HCT116 (cell line): ENCODE results near the gene PRKX. TPM values are rescaled to one million over a fixed set of nuclear protein-coding genes. Genes with fewer than 3 reads are reported as not detected.

Experiments used
- ATAC-seq: fragments of 200-7000 bp; cut with Tn5 transposase; 2 replicates; pipeline ENCODE4 v1.9.1; 2020; ENCODE audit warnings: mild to moderate bottlenecking, moderate library complexity
- BruUV-seq: library from RNA; stranded (reverse); fragments of 400-500 nt; replicated peaks from 2 replicates; lab custom pipeline; 2021; lab: Mats Ljungman, UMichigan
- CTCF ChIA-PET: fragments of 300-600 bp; sonication (Branson Sonifier 250); formaldehyde crosslinking; loops from one replicate; lab custom pipeline; 2021; ENCODE audit warnings: antibody characterized with exemption; lab: Charles Lee
- POLR2A ChIA-PET: fragments of 300-600, 350-600 bp; sonication (Branson Sonifier 250); formaldehyde crosslinking; loops from one replicate; lab custom pipeline; 2021; ENCODE audit warnings: antibody characterized with exemption; lab: Charles Lee
- RAD21 ChIA-PET, 2 experiments: fragments of 300-600 bp; sonication (Branson Sonifier 250); formaldehyde crosslinking; loops; one replicate each; lab custom pipeline; 2023; ENCODE audit warnings: low total read pairs in 2 of 2; ENCODE audit not compliant: uncharacterized antibody in 2 of 2, unreplicated experiment in 2 of 2, low non-redundant PET in 1 of 2; lab: Charles Lee
- DNase-seq: peaks from one replicate; pipeline ENCODE4 v3.0.0-alpha.2; 2010; ENCODE audit warnings: low read depth, low spot score
- H2AFZ ChIP-seq: fragments of 200-600 bp; shearing (Covaris generic), sonication (generic); 2 replicates; pipeline ENCODE4 v1.6.1; 2017; ENCODE audit warnings: low read depth, mixed run types, mixed read lengths, antibody characterized with exemption, low read length; ENCODE audit not compliant: poor library complexity, severe bottlenecking
- H3K27ac ChIP-seq: 2 replicates; pipeline ENCODE4 v1.5.1; 2012; ENCODE audit warnings: low read depth, low read length
- H3K27me3 ChIP-seq: fragments of 200-600 bp; sonication (generic); 2 replicates; pipeline ENCODE4 v1.6.1; 2016; ENCODE audit warnings: mixed run types, low read length, mixed read lengths; ENCODE audit not compliant: insufficient read depth
- H3K36me3 ChIP-seq, 2 experiments: fragments of 200-500 bp in 1 of 2; fragments of 200-600 bp in 1 of 2; sonication (Bioruptor generic) in 1 of 2; sonication (generic) in 1 of 2; 2 replicates each; pipeline versions ENCODE4 v1.5.1 to v1.6.1; 2014 to 2016; ENCODE audit warnings: low read length in 2 of 2, inconsistent platforms in 1 of 2, mixed read lengths in 1 of 2, mixed run types in 1 of 2; ENCODE audit not compliant: insufficient read depth in 2 of 2, control insufficient read depth in 1 of 2
- H3K4me1 ChIP-seq, 2 experiments: fragments of 200-600 bp in 1 of 2; sonication (generic) in 1 of 2; 2 replicates each; pipeline versions ENCODE4 v1.5.1 to v1.6.1; 2012 to 2017; ENCODE audit warnings: low read length in 2 of 2, inconsistent platforms in 1 of 2, mild to moderate bottlenecking in 1 of 2, mixed read lengths in 1 of 2, mixed run types in 1 of 2, moderate library complexity in 1 of 2; ENCODE audit not compliant: insufficient read depth in 2 of 2, control insufficient read depth in 1 of 2
- H3K4me2 ChIP-seq: fragments of 200-600 bp; sonication (generic); 2 replicates; pipeline ENCODE4 v1.6.1; 2017; ENCODE audit warnings: mixed run types, low read length, mixed read lengths
- H3K4me3 ChIP-seq, 2 experiments: fragments of 200-600 bp in 1 of 2; sonication (generic) in 1 of 2; replicated peaks in 1 of 2; 2 replicates each; pipeline ENCODE4 v1.5.1; 2011 to 2016; ENCODE audit warnings: low read length in 2 of 2, control low read depth in 1 of 2, low read depth in 1 of 2, mild to moderate bottlenecking in 1 of 2, mixed read lengths in 1 of 2, mixed run types in 1 of 2
- H3K79me2 ChIP-seq: fragments of 200-600 bp; sonication (generic); 2 replicates; pipeline ENCODE4 v1.6.1; 2017; ENCODE audit warnings: mild to moderate bottlenecking, mixed run types, low read length, moderate library complexity, mixed read lengths; ENCODE audit not compliant: insufficient read depth
- H3K9ac ChIP-seq: fragments of 200-600 bp; sonication (generic); 2 replicates; pipeline ENCODE4 v1.6.1; 2016; ENCODE audit warnings: low read length, mixed read lengths
- H3K9me2 ChIP-seq: fragments of 200-600 bp; sonication (generic), shearing (Covaris generic); 2 replicates; pipeline ENCODE4 v1.6.1; 2017; ENCODE audit warnings: mixed run types, mild to moderate bottlenecking, moderate library complexity; ENCODE audit not compliant: insufficient read depth
- H3K9me3 ChIP-seq, 2 experiments: fragments of 200-500 bp in 1 of 2; fragments of 200-600 bp in 1 of 2; sonication (Bioruptor generic) in 1 of 2; sonication (generic) in 1 of 2; 2 replicates each; pipeline ENCODE4 v1.6.1; 2014 to 2017; ENCODE audit warnings: low read length in 2 of 2, mixed read lengths in 2 of 2, inconsistent platforms in 1 of 2, low read depth in 1 of 2, mild to moderate bottlenecking in 1 of 2, mixed run types in 1 of 2, moderate library complexity in 1 of 2; ENCODE audit not compliant: control insufficient read depth in 1 of 2, insufficient read depth in 1 of 2
- H4K20me1 ChIP-seq: fragments of 200-600 bp; sonication (generic), shearing (Covaris generic); 2 replicates; pipeline ENCODE4 v1.6.1; 2017; ENCODE audit warnings: mixed run types, mild to moderate bottlenecking, moderate library complexity; ENCODE audit not compliant: insufficient read depth
- CEBPB ChIP-seq: IDR thresholded peaks from 2 replicates; pipeline ENCODE4 v1.6.1; 2012; ENCODE audit warnings: low read depth
- CTCF ChIP-seq, 3 experiments: fragments of 200-600 bp in 1 of 3; sonication (generic) in 1 of 3; IDR thresholded peaks in 2 of 3; conservative IDR thresholded peaks in 1 of 3; 2 replicates each; pipeline ENCODE4 v1.5.1; 2012 to 2017; ENCODE audit warnings: low read depth in 2 of 3, low read length in 2 of 3, antibody characterized with exemption in 1 of 3, borderline replicate concordance in 1 of 3, control low read depth in 1 of 3, mild to moderate bottlenecking in 1 of 3, mixed read lengths in 1 of 3, mixed run types in 1 of 3, moderate library complexity in 1 of 3; ENCODE audit not compliant: insufficient read depth in 1 of 3
- EGR1 ChIP-seq: IDR thresholded peaks from 2 replicates; pipeline ENCODE4 v1.6.1; 2012; ENCODE audit warnings: low read depth
- EZH2 ChIP-seq: fragments of 200-600 bp; sonication (generic); IDR thresholded peaks from 2 replicates; pipeline ENCODE4 v1.6.1; 2017; ENCODE audit warnings: antibody characterized with exemption, mixed run types
- JUND ChIP-seq: IDR thresholded peaks from 2 replicates; pipeline ENCODE4 v1.6.1; 2012
- POLR2A ChIP-seq: IDR thresholded peaks from 2 replicates; pipeline ENCODE4 v1.7.0; 2011; ENCODE audit warnings: borderline replicate concordance; ENCODE audit not compliant: insufficient read depth, insufficient read length; ENCODE audit errors: extremely low read depth
- SP1 ChIP-seq: IDR thresholded peaks from 2 replicates; pipeline ENCODE4 v1.6.1; 2012; ENCODE audit warnings: low read depth
- SRF ChIP-seq: IDR thresholded peaks from 2 replicates; pipeline ENCODE4 v1.6.1; 2012; ENCODE audit warnings: low read depth
- ZBTB33 ChIP-seq: IDR thresholded peaks from 2 replicates; pipeline ENCODE4 v1.6.1; 2011; ENCODE audit warnings: mild to moderate bottlenecking, low read length, moderate library complexity; ENCODE audit not compliant: insufficient replicate concordance; ENCODE audit errors: extremely low read depth
- ZNF274 ChIP-seq: fragments of 200-500 bp; sonication (Bioruptor generic); IDR thresholded peaks from 2 replicates; pipeline ENCODE4 v1.6.1; 2014; ENCODE audit warnings: mild to moderate bottlenecking, low read depth, low read length, inconsistent platforms
- intact Hi-C: fragments of 100-400 bp; cut with micrococcal nuclease; formaldehyde crosslinking; loops from 2 replicates; pipeline ENCODE4 v1.10.0; 2022
- total RNA-seq: library from RNA; stranded (reverse); gene quantifications from one replicate; pipeline ENCODE4 v1.2.1, GENCODE V29; 2021; ENCODE audit not compliant: unreplicated experiment
- TF ChIP-seq, protein P1 (sequence below): IDR thresholded peaks from 2 replicates; pipeline ENCODE4 v1.6.1; 2012
- TF ChIP-seq, protein P2 (sequence below): IDR thresholded peaks from 2 replicates; pipeline ENCODE4 v1.6.1; 2012

PRKX gene
- total RNA-seq, 1 experiment from 2014 or later = 26.7 TPM

- DNase-seq = no peak
- BruUV-seq = no TSS peak
- H3K9ac ChIP-seq = no peak overlapping the region
- ChIA-PET CTCF (no interaction called here), POLR2A (interaction anchor here (0.7 kb wide), 1 partner anchor 26 kb away, joined by 3 read pairs; no protein-coding TSS in a partner anchor), RAD21 (no interaction called here)
- intact Hi-C loops = no loop called here
- H3K4me3 ChIP-seq = no peak overlapping the region
- H3K79me2 ChIP-seq = no peaks in the 10 kb centered on the region
- no peaks in the 10 kb centered on the region for H3K9me3 ChIP-seq
- no peak for ATAC-seq
- H3K4me1 ChIP-seq = no peaks in the 10 kb centered on the region
- H2AFZ ChIP-seq = no peak overlapping the region
- no peaks in the 10 kb centered on the region for H3K36me3 ChIP-seq
- H3K27me3 ChIP-seq = no peaks in the 10 kb centered on the region
- H3K4me2 ChIP-seq = no peak overlapping the region
- H4K20me1 ChIP-seq = no peaks in the 10 kb centered on the region
- H3K27ac ChIP-seq = no peak overlapping the region
- no peaks in the 10 kb centered on the region for H3K9me2 ChIP-seq
- TF ChIP-seq SRF (no peak), CTCF (IDR thresholded peaks at IDR 0.05 in 2 of 3, conservative IDR thresholded peaks at IDR 0.05 in 1 of 3; ENCODE audit: borderline replicate concordance in 1 of 3, insufficient read depth in 1 of 3, low read depth in 2 of 3, low read length in 2 of 3) (no peak), EGR1 (no peak), JUND (no peak), CEBPB (no peak), ZBTB33 (no peak), EZH2 (no peak), ZNF274 (no peak), SP1 (no peak), POLR2A (no peak)
- TF ChIP-seq, protein P1, sequence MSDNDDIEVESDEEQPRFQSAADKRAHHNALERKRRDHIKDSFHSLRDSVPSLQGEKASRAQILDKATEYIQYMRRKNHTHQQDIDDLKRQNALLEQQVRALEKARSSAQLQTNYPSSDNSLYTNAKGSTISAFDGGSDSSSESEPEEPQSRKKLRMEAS = no peak
- TF ChIP-seq, protein P2, sequence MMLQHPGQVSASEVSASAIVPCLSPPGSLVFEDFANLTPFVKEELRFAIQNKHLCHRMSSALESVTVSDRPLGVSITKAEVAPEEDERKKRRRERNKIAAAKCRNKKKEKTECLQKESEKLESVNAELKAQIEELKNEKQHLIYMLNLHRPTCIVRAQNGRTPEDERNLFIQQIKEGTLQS = no peak
These were observed 115.3 kb downstream of the PRKX start for GRCh38 chrX:3598046-3598605.
